NT2/D1 (cell line): ENCODE results near the gene MYO1C.

Experiments
- YY1 ChIP-seq: IDR thresholded peaks from 2 replicates; pipeline ENCODE4 v1.6.1; 2011; ENCODE audit not compliant: insufficient read length, insufficient read depth
- ZNF274 ChIP-seq: IDR thresholded peaks from 2 replicates; pipeline ENCODE4 v1.6.1; 2011; ENCODE audit warnings: mild to moderate bottlenecking, low read depth, low read length

DNA sequence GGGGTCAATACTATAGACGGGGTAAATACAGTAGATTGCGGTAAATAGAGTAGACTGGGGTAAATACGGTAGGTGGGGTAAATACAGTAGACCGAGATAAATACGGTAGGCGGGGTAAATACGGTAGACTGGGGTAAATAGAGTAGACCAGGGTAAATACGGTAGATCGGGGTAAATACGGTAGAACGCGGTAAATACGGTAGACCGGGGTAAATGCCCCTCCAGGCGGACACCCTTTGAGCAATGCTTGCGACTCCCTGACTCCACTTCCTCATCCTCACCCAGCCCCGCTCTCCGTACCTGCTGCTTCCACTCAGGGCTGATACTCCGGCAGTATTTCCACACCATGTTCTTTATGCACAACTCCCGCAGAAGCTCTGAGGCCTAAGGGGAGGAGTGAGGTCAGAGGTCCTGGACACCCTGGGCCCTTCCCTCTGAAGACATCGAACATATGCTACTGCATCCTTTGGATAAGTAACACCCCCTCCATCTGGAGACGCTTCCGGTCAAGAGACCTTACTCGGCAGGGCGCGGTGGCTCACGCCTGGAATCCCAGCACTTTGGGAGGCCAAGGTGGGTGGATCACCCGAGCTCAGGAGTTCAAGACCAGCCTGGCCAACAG lies 23.1 kb downstream of the MYO1C start:
- TF ChIP-seq YY1 (no peak), ZNF274 (no peak)
